GM04503 (cell line): ENCODE results near the gene CLMN.
A peak's percentile ranks its signal among the peaks of the same experiment; 100 is the strongest.

Experiments used
- DNase-seq: peaks from one replicate; pipeline ENCODE4 v3.0.0-alpha.2; 2012; ENCODE audit warnings: low read depth

The CLMN gene

GRCh38 chr14:95319312-95320077 lies at the start of gene CLMN:
TSS of gene CLMN (minus strand) at chr14:95319908. CDS start at chr14:95319792, 116 bp downstream.
- no peak for DNase-seq

GRCh38 chr14:95365401-95365800 lies 45.7 kb upstream of the CLMN start:
- DNase-seq = peak; percentile 31

GRCh38 chr14:95364481-95365209 lies 44.9 kb upstream of the CLMN start:
- no peak for DNase-seq

- no peak for DNase-seq
Observed at GRCh38 chr14:95363468-95363954, 43.8 kb upstream of the CLMN start.

GRCh38 chr14:95362138-95362494 lies 42.4 kb upstream of the CLMN start:
- DNase-seq = no peak

- DNase-seq = no peak
Observed at GRCh38 chr14:95361373-95362137, 41.8 kb upstream of the CLMN start.

- DNase-seq = no peak
Observed at GRCh38 chr14:95360828-95361227, 41.1 kb upstream of the CLMN start.

- no peak for DNase-seq
Observed at GRCh38 chr14:95359994-95360826, 40.5 kb upstream of the CLMN start.

GRCh38 chr14:95356245-95356869 lies 36.6 kb upstream of the CLMN start:
- no peak for DNase-seq

GRCh38 chr14:95355422-95355821 lies 35.7 kb upstream of the CLMN start:
- no peak for DNase-seq

- no peak for DNase-seq
Observed at GRCh38 chr14:95354834-95355233, 35.1 kb upstream of the CLMN start.

GRCh38 chr14:95353664-95354063 lies 34.0 kb upstream of the CLMN start:
- DNase-seq = no peak

GRCh38 chr14:95353007-95353406 lies 33.3 kb upstream of the CLMN start:
- no peak for DNase-seq

- DNase-seq = no peak
Observed at GRCh38 chr14:95352481-95352880, 32.8 kb upstream of the CLMN start.

- DNase-seq = no peak
Observed at GRCh38 chr14:95349241-95349640, 29.5 kb upstream of the CLMN start.

- DNase-seq = no peak
Observed at GRCh38 chr14:95348395-95349080, 28.8 kb upstream of the CLMN start.

GRCh38 chr14:95346820-95347219 lies 27.1 kb upstream of the CLMN start:
- no peak for DNase-seq

- no peak for DNase-seq
Observed at GRCh38 chr14:95346266-95346665, 26.6 kb upstream of the CLMN start.

GRCh38 chr14:95345032-95345431 lies 25.3 kb upstream of the CLMN start:
- DNase-seq = no peak

- DNase-seq = no peak
Observed at GRCh38 chr14:95344536-95344935, 24.8 kb upstream of the CLMN start.

GRCh38 chr14:95341564-95341963 lies 21.9 kb upstream of the CLMN start:
- DNase-seq = no peak
